ENCODE data around the gene CMTM2. TPM values are rescaled to one million over a fixed set of nuclear protein-coding genes. Genes with fewer than 3 reads are reported as not detected.

The CMTM2 gene
- total and polyA plus RNA-seq, 9 of the 15 experiments (the other 6 are each of a cell fraction or from before 2014, with no cell fraction given), result not detected

DNA sequence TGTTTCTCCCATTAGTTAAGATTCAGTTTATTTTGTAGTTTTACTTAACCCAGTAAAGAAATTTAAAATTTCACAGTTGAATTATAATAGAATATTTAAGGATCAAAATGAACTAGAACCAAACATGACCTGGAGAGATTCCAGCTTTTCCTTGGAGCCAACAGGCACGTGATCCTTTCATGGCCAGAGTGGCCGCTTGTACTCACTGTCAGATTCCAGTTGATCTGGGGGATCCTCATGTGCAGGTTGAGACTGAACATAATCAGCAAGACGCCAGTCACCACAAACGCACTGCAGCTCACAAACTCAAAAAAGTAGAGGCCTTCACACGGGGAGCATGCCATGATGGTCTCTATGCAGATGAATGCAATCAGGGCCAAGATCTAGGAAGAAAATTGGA lies 56.9 kb downstream of the CMTM2 start (continued):
- TF ChIP-seq, protein P1, sequence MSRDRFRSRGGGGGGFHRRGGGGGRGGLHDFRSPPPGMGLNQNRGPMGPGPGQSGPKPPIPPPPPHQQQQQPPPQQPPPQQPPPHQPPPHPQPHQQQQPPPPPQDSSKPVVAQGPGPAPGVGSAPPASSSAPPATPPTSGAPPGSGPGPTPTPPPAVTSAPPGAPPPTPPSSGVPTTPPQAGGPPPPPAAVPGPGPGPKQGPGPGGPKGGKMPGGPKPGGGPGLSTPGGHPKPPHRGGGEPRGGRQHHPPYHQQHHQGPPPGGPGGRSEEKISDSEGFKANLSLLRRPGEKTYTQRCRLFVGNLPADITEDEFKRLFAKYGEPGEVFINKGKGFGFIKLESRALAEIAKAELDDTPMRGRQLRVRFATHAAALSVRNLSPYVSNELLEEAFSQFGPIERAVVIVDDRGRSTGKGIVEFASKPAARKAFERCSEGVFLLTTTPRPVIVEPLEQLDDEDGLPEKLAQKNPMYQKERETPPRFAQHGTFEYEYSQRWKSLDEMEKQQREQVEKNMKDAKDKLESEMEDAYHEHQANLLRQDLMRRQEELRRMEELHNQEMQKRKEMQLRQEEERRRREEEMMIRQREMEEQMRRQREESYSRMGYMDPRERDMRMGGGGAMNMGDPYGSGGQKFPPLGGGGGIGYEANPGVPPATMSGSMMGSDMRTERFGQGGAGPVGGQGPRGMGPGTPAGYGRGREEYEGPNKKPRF (IDR thresholded peaks at IDR 0.05; ENCODE audit: low read depth, low read length), result no peak

DNA sequence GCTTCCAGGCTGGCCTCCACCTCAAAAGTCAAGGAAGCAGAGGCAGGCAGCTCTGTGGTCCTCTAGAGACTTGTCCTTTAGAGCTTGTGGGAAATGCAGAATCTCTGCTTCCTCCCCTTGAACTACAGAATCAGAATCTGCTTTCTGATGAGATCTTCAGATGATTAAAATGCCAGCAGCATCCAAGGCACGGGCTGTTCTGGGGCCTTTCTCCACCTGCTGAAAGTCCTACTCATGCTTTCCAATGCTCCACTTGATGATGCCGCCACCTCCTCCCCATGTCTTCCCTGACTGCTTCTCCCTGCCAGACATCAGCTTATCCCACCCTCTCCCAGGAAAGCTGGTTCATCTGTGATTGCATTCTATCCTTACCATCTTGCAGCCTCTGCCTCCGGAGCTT lies 58.5 kb downstream of the CMTM2 start:
- no peak overlapping the region for H3K4me3 ChIP-seq
- H3K27me3 ChIP-seq (ENCODE audit: control insufficient read depth in 2 of 2, insufficient read depth in 2 of 2, low read length in 2 of 2), result no peaks in the 10 kb centered on the region
- in situ Hi-C loops (cut with MboI), result no loop called here
- no peaks in the 10 kb centered on the region for H4K20me1 ChIP-seq (replicated peaks; ENCODE audit: control insufficient read depth, insufficient read depth, low read length)
- no peak overlapping the region for H3K27ac ChIP-seq (ENCODE audit: extremely low read depth, low read depth, low read length)
- POLR2A ChIA-PET, result interaction anchor here (1.9 kb wide), 1 partner anchor 18 kb away, joined by 4 read pairs; no protein-coding TSS in a partner anchor
- no peak for ATAC-seq
- no peak for DNase-seq (ENCODE audit: extremely low read depth in 1 of 4, low spot score in 3 of 4)
- H3K79me2 ChIP-seq (ENCODE audit: control insufficient read depth, insufficient read depth, low read length), result no peaks in the 10 kb centered on the region
- H3K36me3 ChIP-seq (ENCODE audit: control insufficient read depth, insufficient read depth, low read length), result peaks cover 4% of the 10 kb centered on the region; the same call in 1 of the 3 replicates
- BruUV-seq (replicated peaks), result no TSS peak
- CTCF ChIA-PET (ENCODE audit: low intra/inter-chr PET ratio), result no interaction called here
- H3K4me2 ChIP-seq (ENCODE audit: insufficient read depth, low read length), result no peak overlapping the region
- H3K4me1 ChIP-seq (replicated peaks in 1 of 2; ENCODE audit: control insufficient read depth in 2 of 2, insufficient read depth in 2 of 2, low read length in 2 of 2), result peaks cover 5 to 16% of the 10 kb centered on the region in 2 experiments
- intact Hi-C loops (cut with micrococcal nuclease), result no loop called here
- H3K9ac ChIP-seq (ENCODE audit: insufficient read depth in 1 of 2, low read depth in 2 of 2, low read length in 2 of 2), result no peak overlapping the region
- H3K9me3 ChIP-seq (replicated peaks; ENCODE audit: control insufficient read depth, insufficient read depth, low read depth, low read length), result no peaks in the 10 kb centered on the region
- no peak for FAIRE-seq
- H3K9me1 ChIP-seq (ENCODE audit: control insufficient read depth, insufficient read depth, low read length), result no peaks in the 10 kb centered on the region
- 54% methylated on average over 3 of the region's 3 CpGs for WGBS (ENCODE audit: insufficient coverage, low coverage, missing lambda C conversion rate)
- no peak overlapping the region for H2AFZ ChIP-seq (ENCODE audit: low read depth, low read length)
- TF ChIP-seq SRSF3 (IDR thresholded peaks at IDR 0.05; ENCODE audit: insufficient read depth, low read length) (no peak), ELF2 (CRISPR knock-in tag; IDR thresholded peaks at IDR 0.05) (no peak), MCM2 (IDR thresholded peaks at IDR 0.05; ENCODE audit: low read depth) (no peak), ZFP36 (IDR thresholded peaks at IDR 0.05; ENCODE audit: low read depth, low read length, partially characterized antibody) (no peak), NBN (IDR thresholded peaks at IDR 0.05; ENCODE audit: low read depth) (no peak)
- TF ChIP-seq, protein P2, sequence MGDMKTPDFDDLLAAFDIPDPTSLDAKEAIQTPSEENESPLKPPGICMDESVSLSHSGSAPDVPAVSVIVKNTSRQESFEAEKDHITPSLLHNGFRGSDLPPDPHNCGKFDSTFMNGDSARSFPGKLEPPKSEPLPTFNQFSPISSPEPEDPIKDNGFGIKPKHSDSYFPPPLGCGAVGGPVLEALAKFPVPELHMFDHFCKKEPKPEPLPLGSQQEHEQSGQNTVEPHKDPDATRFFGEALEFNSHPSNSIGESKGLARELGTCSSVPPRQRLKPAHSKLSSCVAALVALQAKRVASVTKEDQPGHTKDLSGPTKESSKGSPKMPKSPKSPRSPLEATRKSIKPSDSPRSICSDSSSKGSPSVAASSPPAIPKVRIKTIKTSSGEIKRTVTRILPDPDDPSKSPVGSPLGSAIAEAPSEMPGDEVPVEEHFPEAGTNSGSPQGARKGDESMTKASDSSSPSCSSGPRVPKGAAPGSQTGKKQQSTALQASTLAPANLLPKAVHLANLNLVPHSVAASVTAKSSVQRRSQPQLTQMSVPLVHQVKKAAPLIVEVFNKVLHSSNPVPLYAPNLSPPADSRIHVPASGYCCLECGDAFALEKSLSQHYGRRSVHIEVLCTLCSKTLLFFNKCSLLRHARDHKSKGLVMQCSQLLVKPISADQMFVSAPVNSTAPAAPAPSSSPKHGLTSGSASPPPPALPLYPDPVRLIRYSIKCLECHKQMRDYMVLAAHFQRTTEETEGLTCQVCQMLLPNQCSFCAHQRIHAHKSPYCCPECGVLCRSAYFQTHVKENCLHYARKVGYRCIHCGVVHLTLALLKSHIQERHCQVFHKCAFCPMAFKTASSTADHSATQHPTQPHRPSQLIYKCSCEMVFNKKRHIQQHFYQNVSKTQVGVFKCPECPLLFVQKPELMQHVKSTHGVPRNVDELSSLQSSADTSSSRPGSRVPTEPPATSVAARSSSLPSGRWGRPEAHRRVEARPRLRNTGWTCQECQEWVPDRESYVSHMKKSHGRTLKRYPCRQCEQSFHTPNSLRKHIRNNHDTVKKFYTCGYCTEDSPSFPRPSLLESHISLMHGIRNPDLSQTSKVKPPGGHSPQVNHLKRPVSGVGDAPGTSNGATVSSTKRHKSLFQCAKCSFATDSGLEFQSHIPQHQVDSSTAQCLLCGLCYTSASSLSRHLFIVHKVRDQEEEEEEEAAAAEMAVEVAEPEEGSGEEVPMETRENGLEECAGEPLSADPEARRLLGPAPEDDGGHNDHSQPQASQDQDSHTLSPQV (IDR thresholded peaks at IDR 0.05), result no peak
- TF ChIP-seq, protein P3, sequence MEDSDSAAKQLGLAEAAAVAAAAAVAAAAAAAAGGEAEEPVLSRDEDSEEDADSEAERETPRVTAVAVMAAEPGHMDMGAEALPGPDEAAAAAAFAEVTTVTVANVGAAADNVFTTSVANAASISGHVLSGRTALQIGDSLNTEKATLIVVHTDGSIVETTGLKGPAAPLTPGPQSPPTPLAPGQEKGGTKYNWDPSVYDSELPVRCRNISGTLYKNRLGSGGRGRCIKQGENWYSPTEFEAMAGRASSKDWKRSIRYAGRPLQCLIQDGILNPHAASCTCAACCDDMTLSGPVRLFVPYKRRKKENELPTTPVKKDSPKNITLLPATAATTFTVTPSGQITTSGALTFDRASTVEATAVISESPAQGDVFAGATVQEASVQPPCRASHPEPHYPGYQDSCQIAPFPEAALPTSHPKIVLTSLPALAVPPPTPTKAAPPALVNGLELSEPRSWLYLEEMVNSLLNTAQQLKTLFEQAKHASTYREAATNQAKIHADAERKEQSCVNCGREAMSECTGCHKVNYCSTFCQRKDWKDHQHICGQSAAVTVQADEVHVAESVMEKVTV (CRISPR knock-in tag; IDR thresholded peaks at IDR 0.05), result no peak
- TF ChIP-seq, protein P4, sequence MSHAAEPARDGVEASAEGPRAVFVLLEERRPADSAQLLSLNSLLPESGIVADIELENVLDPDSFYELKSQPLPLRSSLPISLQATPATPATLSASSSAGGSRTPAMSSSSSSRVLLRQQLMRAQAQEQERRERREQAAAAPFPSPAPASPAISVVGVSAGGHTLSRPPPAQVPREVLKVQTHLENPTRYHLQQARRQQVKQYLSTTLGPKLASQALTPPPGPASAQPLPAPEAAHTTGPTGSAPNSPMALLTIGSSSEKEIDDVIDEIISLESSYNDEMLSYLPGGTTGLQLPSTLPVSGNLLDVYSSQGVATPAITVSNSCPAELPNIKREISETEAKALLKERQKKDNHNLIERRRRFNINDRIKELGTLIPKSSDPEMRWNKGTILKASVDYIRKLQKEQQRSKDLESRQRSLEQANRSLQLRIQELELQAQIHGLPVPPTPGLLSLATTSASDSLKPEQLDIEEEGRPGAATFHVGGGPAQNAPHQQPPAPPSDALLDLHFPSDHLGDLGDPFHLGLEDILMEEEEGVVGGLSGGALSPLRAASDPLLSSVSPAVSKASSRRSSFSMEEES (CRISPR knock-in tag; IDR thresholded peaks at IDR 0.05), result no peak
- TF ChIP-seq, protein P5, sequence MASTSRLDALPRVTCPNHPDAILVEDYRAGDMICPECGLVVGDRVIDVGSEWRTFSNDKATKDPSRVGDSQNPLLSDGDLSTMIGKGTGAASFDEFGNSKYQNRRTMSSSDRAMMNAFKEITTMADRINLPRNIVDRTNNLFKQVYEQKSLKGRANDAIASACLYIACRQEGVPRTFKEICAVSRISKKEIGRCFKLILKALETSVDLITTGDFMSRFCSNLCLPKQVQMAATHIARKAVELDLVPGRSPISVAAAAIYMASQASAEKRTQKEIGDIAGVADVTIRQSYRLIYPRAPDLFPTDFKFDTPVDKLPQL (IDR thresholded peaks at IDR 0.05; ENCODE audit: extremely low read depth, insufficient read length), result no peak

All from K562 (cell line).